ENCODE measurements around the gene CCDC66. TPM values are rescaled to one million over a fixed set of nuclear protein-coding genes. Genes with fewer than 3 reads are reported as not detected.

CCDC66 gene
- total and polyA plus RNA-seq, 2 of the 8 experiments (the other 6 are each of a cell fraction or from before 2014, with no cell fraction given): 9.6 to 29.3 TPM

DNA sequence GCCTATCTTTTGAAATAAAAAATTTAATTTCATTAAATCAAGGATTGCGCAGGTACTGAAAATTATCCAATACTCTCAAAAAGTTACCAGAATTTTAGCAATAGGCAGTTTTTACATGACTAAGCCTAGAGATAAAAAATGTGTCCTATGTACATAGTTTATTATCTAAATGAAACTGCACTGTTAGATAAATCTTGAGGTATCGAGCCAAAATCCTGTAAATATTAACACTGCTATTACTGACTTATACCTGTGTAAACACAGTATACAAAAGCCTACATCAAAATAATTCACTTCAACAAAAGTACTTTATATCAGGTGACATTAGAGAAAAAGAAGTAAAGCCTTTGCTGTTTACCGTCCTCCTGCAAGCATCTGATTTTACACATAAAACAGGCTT lies 65.4 kb downstream of the CCDC66 start (continued):
- TF ChIP-seq CTCF (IDR thresholded peaks at IDR 0.05; ENCODE audit: control extremely low read depth in 1 of 3, insufficient read depth in 1 of 3, low read depth in 1 of 3, low read length in 3 of 3) (no peak), HDAC2 (IDR thresholded peaks at IDR 0.05; ENCODE audit: borderline replicate concordance in 1 of 2, low read depth in 2 of 2, low read length in 2 of 2) (no peak), JUN (IDR thresholded peaks at IDR 0.05; ENCODE audit: low read depth, low read length) (no peak), ZNF274 (IDR thresholded peaks at IDR 0.05; ENCODE audit: borderline replicate concordance, extremely low read depth, low read length) (no peak), SRF (IDR thresholded peaks at IDR 0.05; ENCODE audit: low read depth, low read length) (no peak), BACH1 (IDR thresholded peaks at IDR 0.05; ENCODE audit: low read length) (no peak), HDAC6 (IDR thresholded peaks at IDR 0.05; ENCODE audit: low read depth, low read length) (no peak), CHD7 (IDR thresholded peaks at IDR 0.05; ENCODE audit: insufficient replicate concordance, low read length) (no peak), NANOG (IDR thresholded peaks at IDR 0.05; ENCODE audit: insufficient read depth, low read depth, low read length, poor library complexity, severe bottlenecking) (no peak)
